ENCODE measurements around the gene ZCCHC7.
"Not testable (repeated sequence)": the region's sequence is repeated elsewhere in the genome, so short reads cannot be mapped to it uniquely, and the experiment has no call there.

The ZCCHC7 gene

DNA sequence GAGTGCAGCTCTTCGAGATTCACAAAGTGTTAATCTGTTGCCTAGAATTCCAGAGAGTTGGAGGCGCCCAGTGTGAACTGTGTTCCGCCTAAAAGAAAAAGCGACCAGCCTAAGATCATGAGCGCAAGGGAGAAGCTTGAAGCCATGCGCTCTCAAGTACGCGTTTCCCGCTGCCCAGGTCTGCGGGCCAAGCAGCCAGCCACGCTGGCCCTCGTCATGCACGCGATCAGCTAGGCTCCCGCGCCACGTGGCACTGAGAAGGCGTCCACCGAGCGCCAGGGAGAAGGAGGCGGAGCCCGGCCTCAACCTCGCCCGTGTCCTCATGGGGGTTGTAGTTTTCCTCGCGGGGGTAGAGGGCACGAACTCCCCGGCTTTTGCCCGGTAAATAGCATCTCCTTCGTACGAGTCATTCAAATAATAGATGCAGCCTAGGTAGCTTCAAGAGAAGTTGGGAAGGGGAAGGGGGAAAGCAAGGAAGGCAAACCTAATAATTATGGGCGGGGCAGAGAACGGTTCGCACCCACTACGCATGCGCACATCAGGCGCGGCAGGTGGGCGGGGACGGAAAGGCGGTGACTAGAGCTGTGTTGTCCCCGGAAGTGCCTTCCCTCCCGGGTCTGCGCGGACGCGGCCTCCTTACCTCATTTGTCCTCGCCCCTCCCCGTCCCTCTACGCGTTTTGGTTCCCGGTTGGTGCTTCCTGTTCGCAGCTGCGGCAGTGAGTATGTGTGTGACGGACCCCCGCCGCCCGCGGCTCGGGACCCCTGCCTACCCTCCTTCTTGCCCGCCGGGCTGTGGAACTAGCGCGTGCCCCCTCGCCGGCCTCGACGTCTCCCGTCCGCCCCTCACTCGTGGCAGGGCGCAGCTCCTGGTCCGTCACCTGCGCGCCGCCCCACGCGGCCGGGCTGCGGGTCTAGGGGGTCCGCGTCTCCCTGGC lies at the start of gene ZCCHC7:
TSS of gene ZCCHC7 (plus strand) at position 668 of the 936 bp plus-strand sequence.
- DNase-seq (ENCODE audit: low read depth in 2 of 2), result peak; percentile 95 to 97

DNA sequence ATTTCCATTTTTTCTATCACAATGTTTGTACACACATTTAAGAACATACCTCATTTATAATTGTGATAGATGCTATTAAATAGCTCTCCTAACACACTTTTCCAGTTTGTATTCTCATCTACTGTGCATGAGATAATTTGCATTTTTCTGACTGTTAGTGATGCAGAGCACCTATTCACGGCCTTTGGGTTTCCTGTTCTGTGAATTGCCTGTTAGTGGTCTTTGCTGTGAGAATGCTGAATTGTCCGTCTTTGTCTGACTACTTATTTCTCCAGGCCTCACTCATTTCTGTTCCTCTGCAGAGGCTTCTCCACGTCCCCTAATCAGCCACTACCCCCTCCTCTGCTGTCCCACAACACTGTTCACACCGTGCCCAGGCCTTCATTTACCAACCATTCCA lies 45.6 kb upstream of the ZCCHC7 start:
- DNase-seq (ENCODE audit: low read depth in 2 of 2), result not testable (repeated sequence)

DNA sequence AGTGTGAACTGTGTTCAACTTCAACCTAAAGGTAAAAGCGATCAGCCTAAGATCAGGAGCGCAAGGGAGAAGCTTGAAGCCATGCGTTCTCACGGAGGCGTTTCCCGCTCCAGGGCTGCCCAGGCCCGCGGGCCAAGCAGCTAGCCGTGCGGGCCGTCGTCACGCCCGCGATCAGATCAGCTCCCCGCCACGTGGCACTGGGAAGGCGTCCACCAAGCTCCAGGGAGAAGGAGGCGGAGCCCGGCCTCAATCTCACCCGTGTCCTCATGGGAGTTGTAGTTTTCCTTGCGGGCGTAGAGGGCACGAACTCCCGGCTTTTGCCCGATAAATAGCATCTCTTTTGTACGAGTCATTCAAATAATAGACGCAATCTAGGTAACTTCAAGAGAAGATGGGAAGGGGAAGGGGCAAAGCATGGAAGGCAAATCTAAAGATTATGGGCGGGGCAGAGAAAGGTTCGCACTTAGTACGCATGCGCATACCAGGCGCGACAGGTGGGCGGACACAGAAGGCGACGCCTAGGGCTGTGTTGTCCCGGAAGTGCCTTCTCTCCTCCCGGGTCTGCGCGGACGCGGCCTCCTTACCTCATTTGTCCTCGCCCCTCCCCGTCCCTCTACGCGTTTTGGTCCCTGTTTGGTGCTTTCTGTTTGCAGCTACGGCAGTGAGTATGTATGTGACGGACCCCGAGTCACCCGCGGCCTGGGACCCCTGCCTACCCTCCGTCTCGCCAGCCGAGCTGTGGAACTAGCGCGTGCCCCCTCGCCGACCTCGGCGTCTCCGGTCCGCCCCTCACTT lies 40.8 kb upstream of the ZCCHC7 start:
- peak; percentile 82 to 86 for DNase-seq (ENCODE audit: low read depth in 2 of 2)

DNA sequence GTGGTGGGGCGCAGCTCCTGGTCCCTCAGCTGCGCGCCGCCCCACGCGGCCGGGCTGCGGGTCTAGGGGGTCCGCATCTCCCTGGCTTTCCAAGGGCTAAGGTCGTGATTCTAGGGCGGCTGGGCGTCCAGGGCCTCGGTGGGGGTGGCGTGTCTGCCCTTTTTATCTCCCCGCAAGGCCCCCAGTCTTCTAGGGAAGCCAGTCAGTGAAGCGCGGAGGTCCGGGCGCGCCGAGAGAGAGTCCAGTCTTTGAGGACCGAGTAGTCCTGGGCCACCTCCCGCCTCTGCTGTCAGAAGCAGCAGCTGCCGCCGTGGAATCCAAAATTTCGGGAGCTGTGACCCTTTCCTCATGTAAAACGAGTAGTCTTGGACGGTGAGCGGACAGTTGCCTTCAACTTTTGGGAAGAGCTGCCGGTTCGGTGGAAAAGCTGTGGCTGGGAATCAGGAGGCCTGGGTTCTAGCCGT lies 40.2 kb upstream of the ZCCHC7 start:
- not testable (repeated sequence) for DNase-seq (ENCODE audit: low read depth in 2 of 2)

DNA sequence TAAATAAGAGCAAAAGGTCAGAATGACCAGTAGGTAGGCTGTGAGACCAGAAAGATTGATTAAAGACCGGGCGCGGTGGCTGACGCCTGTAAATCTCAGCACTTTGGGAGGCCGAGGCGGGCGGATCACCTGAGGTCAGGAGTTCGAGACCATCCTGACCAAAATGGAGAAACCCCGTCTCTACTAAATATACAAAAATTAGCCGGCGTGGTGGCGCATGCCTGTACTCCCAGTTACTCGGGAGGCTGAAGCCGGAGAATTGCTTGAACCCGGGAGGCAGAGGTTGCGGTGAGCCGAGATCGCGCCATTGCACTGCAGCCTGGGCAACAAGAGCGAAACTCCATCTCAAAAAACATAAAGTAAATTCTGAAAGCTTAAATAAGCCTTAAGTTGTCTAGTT lies 38.9 kb upstream of the ZCCHC7 start:
- not testable (repeated sequence) for DNase-seq (ENCODE audit: low read depth in 2 of 2)

DNA sequence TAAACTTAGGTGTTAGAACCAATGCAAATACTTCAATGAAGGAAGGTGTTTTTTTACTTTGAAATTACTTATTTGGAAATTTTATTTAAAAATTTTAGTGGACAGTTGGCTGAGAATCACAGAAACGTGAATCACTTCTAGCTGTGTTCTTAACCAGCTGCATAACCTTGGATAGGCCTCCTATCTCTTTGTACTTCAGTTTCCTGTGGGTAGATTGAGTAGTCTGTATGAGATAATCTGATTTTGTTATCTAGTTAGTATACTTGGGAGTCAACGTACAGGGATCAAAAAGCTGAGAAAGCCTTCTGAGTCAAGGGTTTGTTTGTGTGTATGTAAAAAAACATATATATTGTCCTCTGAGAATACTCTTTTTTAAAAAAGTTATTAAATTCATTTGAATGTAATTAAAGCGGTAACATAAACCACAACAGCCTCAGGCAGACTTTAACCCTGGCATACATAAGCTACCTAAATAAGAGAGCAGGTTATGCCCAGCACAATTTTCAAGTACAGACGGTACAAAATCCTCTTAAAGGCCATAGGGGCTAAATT lies 38.1 kb upstream of the ZCCHC7 start:
- DNase-seq (ENCODE audit: low read depth in 2 of 2), result no peak

DNA sequence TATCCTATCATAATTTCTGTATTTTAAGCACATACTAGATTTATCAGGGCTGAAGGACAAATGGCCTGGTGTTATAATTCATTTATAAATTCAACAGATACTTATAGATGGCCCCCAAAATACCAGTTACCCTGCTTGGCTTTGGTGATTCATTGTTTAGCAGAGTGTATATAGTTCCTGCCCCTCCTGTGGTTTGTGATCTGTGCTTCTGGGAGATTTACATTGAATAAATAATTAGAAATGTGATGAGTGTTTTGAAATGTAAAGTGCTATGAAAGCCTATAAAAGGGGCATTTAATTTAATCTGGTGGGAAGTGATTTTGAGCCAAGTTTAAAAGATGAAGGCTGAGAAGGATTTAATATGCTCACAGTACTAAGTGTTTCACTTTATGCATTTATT lies 36.7 kb upstream of the ZCCHC7 start:
- DNase-seq (ENCODE audit: low read depth in 2 of 2), result no peak

DNA sequence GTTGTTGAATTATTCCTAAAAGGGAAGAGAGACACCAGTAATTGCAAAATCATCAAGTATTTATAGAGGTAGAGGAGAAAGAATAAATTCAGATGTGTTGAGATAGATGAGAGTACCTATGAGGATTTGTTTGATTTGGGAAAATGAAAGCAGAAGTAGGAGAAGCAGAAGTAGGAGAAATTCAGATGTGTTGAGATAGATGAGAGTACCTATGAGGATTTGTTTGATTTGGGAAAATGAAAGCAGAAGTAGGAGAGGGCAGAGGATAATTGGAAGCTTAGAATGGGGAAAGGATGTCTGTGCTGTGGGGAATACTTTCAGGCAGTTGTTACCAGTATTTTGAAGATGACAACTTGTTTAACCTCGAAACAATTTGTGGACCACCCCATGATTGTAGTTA lies 35.1 kb upstream of the ZCCHC7 start:
- no peak for DNase-seq (ENCODE audit: low read depth in 2 of 2)

DNA sequence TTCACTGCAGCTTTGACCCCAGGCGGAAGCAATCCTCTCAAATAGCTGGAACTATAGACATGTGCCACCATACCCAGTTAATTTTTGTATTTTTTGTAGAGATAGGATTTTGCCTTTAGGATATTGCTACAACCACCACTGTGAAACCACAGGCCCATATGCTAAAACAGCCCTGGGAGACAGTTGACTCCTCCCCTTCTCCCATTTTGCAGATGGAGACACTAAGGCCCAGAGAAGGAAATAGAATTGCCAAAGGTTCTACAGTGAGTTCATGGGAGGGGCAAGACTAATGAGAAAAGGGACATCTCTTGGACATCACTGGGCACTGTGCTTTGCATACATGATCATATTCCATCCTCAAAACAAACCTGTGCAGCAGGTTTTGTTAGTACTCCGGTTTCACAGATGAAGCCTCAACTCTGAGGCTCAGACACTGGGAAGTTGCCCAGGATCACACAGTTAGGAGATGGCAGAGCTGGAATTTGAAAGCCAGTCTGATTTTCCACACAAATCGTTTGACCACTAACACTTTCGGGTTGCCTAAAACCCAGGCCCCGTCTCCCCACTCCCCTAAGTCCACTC lies 27.6 kb upstream of the ZCCHC7 start:
- DNase-seq (ENCODE audit: low read depth in 2 of 2), result not testable (repeated sequence)

DNA sequence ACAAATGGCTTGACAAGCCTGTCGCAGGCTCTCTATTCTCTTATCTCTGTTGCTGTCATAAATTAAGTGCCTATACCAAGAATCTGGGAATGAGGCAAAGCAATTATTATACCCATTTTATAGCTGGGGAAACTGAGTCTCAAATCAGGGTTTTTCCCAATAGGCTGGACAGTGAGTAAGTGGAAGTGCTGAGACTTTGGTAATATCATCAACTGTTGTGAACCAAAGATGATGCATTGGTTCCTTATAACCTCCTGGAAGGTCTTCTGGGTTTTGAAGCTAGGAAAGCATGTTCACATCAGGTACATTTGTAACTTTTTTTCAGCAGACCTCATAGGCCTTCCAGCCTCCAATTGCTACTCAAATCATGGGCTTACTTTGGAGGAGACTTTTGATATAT lies 25.6 kb upstream of the ZCCHC7 start:
- no peak for DNase-seq (ENCODE audit: low read depth in 2 of 2)

DNA sequence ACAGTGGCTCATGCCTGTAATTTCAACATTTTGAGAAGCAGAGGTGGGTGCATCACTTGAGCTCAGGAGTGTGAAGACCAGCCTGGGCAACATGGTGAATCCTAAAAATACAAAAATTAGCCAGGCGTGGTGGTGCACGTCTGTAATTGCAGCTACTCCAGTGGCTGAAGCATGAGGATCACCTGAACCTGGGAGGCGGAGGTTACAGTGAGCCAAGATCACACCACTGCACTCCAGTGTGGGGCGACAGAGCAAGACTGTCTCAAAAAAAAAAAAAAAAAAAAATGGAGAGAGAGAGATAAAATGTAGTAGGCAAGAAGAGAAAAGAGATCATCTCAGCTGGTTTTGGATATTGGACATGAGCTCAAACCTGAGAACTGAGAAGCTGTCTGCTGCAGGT lies 23.7 kb upstream of the ZCCHC7 start:
- no peak for DNase-seq (ENCODE audit: low read depth in 2 of 2)

DNA sequence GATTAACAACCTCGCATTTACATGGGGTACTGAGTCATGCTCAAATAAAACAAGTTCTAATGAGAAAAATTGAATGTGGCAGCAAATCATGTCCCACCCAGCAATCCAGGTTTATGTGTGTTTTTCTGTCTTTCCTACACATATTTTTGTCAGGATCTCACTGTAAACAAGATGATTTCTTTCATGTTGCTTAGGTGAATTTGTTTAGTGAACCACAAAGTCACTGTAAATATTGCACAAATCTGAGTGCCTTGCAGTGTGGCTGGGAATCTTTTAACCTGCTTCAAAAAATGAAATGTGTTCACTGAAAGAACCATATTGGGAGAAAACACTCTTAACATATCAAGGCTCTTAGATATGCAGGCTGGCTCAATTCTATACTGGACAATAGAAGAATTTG lies 23.1 kb upstream of the ZCCHC7 start:
- DNase-seq (ENCODE audit: low read depth in 2 of 2), result no peak

DNA sequence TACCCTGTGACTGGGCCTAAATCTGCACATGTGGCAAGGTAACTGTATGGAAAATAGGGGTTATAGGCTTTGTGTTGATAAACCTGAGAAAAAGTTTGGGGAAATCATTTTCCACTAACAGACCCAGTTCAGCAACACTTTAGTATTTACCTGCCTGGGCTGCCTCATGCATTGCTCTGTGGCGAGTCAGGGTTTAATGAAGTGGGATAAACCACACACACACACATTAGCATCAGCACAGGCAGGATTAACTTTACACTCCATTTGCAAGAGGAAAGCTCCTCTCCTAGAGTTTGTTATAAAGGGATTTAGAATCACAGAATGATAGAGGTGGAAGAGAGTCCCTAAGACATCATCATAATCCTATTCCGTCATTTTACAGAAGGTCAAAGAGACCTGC lies 20.0 kb upstream of the ZCCHC7 start:
- no peak for DNase-seq (ENCODE audit: low read depth in 2 of 2)

DNA sequence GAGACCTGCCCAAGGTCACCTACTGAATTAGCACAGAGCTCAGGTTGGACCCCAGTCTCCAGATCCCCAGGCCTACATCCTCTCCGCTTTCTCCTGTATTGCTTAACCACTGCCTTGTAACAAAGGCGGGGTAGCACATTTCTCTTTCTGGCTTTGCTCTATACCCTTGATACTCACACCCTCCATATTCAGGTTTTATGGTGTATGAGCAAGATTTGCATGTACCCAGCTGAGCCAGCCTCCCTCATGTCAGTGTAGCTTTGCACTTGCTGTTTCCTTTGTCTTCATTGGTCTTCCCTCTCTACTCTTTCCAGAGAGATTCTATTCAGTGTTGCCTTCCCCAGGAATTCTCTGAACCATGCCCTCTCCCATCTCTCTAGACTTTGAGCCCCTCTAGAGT lies 19.6 kb upstream of the ZCCHC7 start:
- no peak for DNase-seq (ENCODE audit: low read depth in 2 of 2)

DNA sequence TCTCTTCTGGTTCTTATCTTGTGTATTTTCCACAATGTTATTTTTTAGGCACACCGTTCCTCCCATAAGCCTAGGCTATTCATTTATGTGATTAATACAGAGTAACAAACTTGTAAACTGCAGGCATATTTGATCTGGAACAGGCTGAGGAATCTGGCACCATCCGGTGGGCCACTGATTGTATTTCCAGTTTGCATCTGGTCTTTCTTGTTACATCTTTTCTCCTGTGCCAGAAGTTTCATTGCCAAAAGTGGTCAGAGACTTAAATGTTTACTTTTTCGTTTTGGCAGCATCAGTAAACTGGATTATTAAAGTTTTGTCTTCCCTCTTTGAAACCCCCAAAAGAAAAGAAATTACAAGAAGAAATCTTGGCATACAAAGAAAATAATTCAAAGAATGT lies 17.9 kb upstream of the ZCCHC7 start:
- no peak for DNase-seq (ENCODE audit: low read depth in 2 of 2)

DNA sequence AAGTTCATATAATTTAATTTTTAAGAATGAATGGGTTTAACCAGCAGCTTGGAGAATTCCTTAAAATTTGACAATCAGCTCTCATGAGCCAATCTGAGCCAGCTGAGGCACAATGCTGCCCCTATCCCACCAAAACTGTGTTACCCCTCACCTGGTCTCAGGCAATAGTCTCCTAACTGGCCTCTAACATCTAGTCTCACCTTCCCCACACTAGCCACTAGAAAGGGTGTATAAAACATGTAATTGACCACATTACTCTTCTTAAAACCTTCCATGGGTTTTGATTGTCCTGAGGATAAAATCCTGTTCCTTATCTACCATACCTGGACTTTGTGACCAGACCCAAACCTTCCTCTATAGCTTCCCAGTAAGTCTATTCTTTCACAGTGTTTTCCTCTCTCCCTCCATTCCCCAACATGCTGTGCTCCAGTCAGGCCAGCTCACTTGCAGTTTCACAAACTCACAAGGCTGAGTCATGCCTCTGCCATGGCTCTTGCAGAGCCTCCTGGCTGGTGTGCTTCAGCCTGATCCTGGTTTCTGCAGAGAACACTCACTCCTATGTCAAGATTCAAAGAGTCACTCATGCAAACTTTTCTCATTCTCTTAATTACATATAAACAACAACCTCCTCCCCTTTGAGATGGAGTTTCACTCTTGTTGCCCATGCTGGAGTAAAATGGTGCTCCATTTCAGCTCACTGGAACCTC lies 16.0 kb upstream of the ZCCHC7 start:
- DNase-seq (ENCODE audit: low read depth in 2 of 2), result no peak

DNA sequence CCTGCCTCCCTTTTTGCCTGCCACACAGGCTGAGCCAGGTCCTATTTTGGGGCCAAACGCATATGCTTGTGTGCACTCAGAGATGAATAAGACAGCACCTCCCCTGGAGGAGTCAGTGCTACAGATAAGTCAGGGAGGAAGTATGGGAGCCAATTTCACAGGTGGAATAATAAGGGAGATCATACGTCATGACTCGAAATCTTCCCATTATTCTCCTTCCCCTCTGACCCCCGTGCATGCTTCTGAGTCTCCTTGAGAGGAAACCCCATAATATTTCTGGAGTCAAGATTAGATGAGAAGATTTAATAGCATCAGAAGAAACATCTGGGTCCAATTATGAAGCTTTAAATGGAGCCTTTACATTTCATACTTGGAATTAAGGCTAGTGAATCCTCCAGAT lies 15.1 kb upstream of the ZCCHC7 start:
- no peak for DNase-seq (ENCODE audit: low read depth in 2 of 2)

DNA sequence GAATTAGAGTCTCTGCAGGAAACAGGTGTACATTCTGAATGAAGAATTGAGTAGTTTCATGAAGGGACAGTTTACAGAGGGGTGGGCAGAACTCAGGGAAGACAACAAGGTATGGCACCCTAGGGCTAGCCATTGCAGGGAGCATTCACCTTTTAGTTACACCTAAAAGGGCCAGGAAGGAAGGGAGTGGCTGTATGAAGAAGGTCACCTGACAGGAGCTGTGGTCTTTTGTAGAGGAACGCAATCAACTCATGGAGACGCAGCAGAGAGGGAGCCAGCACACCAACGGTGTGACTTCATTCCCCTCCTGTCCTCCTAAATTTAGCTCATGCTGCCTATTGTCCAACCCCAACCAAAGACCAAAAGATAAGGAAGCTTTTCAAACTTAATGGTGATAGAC lies 12.7 kb upstream of the ZCCHC7 start:
- no peak for DNase-seq (ENCODE audit: low read depth in 2 of 2)

DNA sequence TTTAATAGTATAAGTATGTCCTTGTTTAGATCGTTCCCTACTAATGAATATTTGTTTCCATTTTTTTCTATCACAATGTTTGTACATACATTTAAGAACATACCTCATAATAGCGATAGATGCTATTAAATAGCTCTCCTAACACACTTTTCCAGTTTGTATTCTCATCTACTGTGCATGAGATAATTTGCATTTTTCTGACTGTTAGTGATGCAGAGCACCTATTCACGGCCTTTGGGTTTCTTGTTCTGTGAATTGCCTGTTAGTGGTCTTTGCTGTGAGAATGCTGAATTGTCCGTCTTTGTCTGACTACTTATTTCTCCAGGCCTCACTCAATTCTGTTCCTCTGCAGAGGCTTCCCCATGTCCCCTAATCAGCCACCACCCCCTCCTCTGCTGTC lies 5.9 kb upstream of the ZCCHC7 start:
- not testable (repeated sequence) for DNase-seq (ENCODE audit: low read depth in 2 of 2)

DNA sequence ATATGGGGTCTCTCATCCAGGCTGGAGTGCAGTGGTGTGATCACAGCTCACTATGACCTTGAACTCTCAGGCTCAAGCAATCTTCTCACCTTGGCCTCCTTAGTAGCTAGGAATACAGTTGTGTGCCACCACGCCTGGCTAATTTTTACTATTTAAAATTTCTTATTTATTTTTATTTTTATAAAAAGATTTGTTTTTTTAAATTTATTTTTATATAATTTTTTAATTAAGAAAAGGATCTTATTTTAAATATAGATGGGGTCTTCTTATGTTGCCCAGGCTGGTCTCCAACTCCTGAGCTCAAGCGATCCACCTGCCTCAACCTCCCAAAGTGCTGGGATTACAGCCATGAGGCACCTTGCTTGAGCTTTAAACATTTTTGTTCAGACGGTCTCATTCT lies 2.4 kb upstream of the ZCCHC7 start:
- DNase-seq (ENCODE audit: low read depth in 2 of 2), result no peak

DNA sequence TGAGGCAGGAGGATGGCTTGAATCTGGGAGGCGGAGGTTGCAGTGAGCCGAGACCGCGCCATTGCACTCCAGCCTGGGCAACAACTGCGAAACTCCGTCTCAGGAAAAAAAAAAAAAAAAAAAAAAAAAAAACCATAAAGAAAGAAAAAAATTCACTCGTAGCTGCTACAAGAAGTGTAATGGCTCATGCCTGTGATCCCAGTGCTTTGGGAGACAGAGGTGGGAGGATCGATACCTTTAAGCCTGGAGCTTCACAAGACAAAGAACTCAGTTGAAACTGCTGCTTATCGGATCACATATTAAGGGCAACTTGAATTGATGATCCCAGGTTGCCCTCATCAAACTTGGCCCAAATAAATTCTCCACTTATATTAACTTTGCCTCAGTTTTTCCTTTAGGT lies 1.0 kb upstream of the ZCCHC7 start:
- DNase-seq (ENCODE audit: low read depth in 2 of 2), result no peak

All from stimulated activated CD4-positive, alpha-beta T cell treated with anti-CD3 and anti-CD28 coated beads, Interleukin-1b, Interleukin-23, amount 100 ng/mL, for 4 hours (primary cell).